Activated CD8-positive, alpha-beta memory T cell treated with anti-CD3 and anti-CD28 coated beads for 36 hours (primary cell): Measurements from ENCODE around the gene IL17RC. TPM values are rescaled to one million over a fixed set of nuclear protein-coding genes. Genes with fewer than 3 reads are reported as not detected.

ENCODE experiments used
- CTCF ChIA-PET: fragments of 350-600 bp; sonication (Branson Sonifier 250); formaldehyde crosslinking; loops from one replicate; lab custom pipeline; 2021; ENCODE audit warnings: antibody characterized with exemption; lab: Charles Lee
- POLR2A ChIA-PET: fragments of 350-600 bp; sonication (Branson Sonifier 250); formaldehyde crosslinking; loops from one replicate; lab custom pipeline; 2021; ENCODE audit warnings: antibody characterized with exemption; lab: Charles Lee
- total RNA-seq, 2 experiments: library from RNA; stranded (reverse); gene quantifications; one replicate each; pipeline ENCODE4 v1.2.3, GENCODE V29; 2021

Gene IL17RC
- total RNA-seq, 2 experiments from 2014 or later = 0.19 to 0.27 TPM

DNA sequence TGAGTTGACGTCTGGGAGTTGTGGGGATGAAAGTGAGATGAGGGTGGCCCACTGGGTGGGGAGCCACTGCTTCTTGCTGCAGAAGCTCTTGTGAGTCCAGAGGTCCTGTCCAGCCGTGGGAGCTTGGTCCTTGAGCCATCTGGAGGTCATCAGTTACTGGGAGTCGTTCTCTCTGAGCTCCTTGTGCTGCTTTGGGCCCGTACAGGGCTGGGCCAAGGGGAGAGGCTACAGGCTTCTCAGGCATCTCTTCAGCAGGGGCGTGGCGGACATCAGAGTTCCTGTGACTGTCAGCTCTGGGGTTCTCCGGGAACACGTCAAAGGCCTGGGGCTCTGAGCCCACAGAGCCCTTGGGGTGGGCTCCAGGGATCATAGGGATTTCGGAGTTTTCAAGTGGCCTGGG lies 32.7 kb downstream of the IL17RC start:
- ChIA-PET CTCF (interaction anchor here (0.7 kb wide), 1 partner anchor 16 kb away, joined by 3 read pairs; the partner anchor contains the start of gene CRELD1), POLR2A (no interaction called here)

DNA sequence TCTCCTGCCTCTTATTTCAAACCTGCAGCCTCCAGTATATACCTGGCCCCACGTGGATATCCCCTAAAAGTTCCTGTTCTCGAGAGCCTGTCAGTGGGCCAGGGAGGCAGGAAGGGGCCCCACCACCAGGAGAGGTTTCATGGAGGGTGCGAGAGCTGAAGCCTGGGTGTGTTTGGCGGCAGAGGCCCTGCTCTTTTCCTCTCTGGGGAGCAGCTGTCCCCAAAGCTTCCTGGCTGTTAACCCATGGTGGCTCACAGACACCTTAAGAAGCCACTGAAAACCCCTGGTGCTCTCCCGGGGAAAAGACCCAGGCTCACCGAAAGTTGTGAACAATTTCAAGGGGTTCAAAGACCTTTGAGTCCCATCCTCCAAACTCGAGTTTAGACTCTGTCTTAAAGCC lies 34.2 kb downstream of the IL17RC start:
- CTCF ChIA-PET = interaction anchor here (2.4 kb wide), 1 partner anchor 18 kb away, joined by 14 read pairs; the partner anchor contains the start of gene CRELD1
- POLR2A ChIA-PET = no interaction called here

GRCh38 chr3:9951598-9951961 lies 34.7 kb downstream of the IL17RC start:
- POLR2A ChIA-PET = interaction anchor here (1.2 kb wide), 1 partner anchor 35 kb away, joined by 7 read pairs; the partner anchor contains the start of gene EMC3
- CTCF ChIA-PET = interaction anchor here (0.6 to 2.4 kb wide), 3 partner anchors 19 to 210 kb away, joined by 3 to 14 read pairs (median 3); partner anchors contain the start of gene CRELD1

DNA sequence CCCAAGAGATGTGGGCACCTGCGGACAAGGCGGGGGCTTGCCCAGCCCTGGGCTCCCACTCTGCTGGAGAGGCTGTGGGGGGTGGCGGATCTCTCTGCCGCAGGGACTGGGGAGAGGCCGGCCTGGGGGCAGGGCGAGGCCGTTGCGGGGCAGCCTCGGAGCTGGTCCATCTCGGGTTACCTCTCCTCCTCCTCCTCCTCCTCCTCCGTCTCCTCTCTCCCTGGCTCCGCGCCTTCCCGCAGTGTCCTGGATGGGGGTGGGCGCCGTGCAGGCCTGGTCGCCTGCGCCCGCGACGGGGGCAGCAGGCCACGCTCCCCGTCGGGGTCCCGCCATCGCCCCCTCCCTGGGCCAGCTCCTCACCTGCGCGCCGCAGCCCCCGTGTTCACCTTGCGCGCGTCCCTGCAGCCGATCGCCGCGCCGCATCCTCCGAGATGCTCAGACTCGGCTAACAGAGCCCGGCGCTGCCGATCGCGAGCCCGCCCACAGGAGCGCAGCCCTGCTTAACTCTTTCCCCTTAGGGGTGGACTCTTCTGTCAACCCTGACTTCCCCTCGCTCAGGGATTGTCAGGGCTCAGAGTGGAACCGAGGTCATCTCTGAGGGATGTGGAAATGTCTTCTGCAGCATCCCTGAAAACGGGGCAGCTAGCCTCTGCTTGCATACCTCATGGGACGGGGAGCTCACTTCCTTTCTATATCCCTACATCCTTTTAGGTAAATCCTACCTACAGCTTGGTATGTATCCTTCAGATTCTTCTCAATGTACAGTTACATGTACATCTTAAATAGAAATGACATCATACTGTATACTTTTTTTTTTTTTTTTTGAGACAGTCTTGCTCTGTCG lies 35.3 kb downstream of the IL17RC start, which contains the start of gene PRRT3:
Gene PRRT3, minus strand, starts transcription at position 447 of the 844 bp plus-strand sequence. CDS start 2,293 bp downstream, outside the sequence.
- POLR2A ChIA-PET = interaction anchor here (0.9 to 1.2 kb wide), 2 partner anchors 34 to 109 kb away, joined by 3 to 7 read pairs; partner anchors contain the start of genes EMC3 and RPUSD3
- CTCF ChIA-PET = interaction anchor here (0.6 to 2.4 kb wide), 4 partner anchors 19 to 344 kb away, joined by 3 to 14 read pairs (median 3); partner anchors contain the start of gene CRELD1

GRCh38 chr3:9955067-9955502 lies 38.2 kb downstream of the IL17RC start:
- CTCF ChIA-PET = no interaction called here
- POLR2A ChIA-PET = no interaction called here

GRCh38 chr3:9955611-9956352 lies 38.9 kb downstream of the IL17RC start:
- CTCF ChIA-PET = no interaction called here
- POLR2A ChIA-PET = no interaction called here

DNA sequence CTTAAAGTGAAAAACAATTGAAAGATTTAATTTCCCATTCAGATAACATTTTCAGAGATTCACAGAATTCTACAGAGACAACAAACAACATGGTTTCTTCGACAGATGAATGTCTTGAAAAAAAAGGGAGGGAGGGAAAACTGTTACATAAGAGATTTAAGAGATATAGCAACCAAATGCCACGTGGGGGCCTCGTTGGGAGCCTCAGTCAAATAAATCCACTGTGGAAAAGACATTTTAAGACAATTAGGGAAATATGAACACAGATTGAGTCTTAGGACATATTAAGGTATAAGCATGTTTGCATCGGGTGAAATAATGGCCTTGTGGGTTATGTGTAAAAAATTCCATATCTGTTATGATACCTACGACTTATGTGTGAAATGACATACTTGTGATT lies 40.3 kb downstream of the IL17RC start:
- CTCF ChIA-PET = no interaction called here
- POLR2A ChIA-PET = no interaction called here

GRCh38 chr3:9965200-9965875 lies 48.4 kb downstream of the IL17RC start:
- POLR2A ChIA-PET = interaction anchor here (0.6 kb wide), 1 partner anchor 15 kb away, joined by 4 read pairs; no protein-coding TSS in a partner anchor

DNA sequence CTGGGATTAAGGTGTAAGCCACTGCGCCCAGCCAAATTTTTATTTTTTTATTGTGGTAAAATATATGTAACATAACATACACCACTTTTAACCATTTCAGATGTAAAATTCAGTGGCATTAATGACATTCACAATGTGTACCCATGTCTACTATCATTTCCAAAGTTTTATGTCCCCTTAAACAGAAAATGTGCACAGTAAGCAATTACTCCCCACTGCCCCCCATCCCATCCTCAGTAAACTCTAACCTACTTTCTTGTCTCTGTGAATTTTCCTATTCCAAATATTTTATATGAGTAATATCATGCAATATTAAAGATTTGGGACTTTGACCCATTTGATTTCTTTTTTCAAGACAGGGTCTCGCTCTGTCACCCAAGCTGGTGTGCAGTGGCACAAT lies 49.9 kb downstream of the IL17RC start:
- ChIA-PET CTCF (no interaction called here), POLR2A (no interaction called here)

More at GRCh38 chr3:9965200-9965875, 48.4 kb downstream of the IL17RC start:
- CTCF ChIA-PET = interaction anchor here (1.0 kb wide), 2 partner anchors 23 to 265 kb away, joined by 3 read pairs; no protein-coding TSS in a partner anchor

DNA sequence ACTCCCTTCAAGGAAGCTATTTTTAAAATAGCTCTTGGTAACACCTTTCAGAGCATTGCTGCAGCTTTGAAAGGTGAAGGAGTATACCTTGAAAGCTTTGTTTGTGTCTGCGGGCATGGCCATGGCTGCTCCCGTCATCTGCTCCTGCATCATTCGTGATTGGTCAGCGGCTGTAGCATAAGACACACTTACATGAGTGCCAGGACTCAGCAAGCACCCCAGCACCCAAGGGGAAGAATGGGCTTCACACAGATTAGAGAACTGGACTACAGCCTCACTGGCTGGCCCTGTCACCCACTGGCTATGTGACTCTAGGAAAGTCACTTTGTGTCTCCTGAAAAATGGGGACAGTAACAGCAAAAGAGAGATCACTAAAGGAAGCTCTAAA lies 52.7 kb downstream of the IL17RC start:
- ChIA-PET POLR2A (no interaction called here), CTCF (no interaction called here)

DNA sequence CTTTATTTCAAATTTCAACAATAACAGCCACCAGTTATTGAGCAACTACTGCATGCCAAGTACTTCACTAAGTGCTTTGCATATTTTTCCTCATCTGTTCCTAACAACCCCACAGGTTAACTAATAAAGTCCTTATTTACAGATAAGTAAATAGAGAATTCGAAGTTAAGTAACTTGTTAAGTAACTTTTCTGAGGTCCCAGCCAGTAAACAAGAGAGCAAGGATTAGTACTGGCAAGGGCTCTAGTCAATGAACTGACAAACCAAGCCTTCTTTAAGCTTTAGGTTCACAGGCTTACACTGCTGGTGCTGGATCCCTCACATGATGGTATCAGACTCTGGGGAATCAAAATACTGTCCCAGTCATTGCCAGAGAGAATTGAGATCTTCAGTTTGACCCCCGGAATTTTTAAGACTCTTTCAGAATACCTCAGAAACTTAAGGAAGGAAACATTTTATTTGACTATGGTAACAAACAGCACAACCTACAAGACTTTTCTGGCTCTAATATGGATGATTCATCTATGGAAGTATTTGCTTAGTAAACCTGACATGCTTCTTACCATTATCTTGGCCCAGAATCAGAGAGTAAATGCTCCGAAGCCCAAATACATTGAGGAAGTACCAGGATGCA lies 53.2 kb downstream of the IL17RC start:
- CTCF ChIA-PET = interaction anchor here (0.6 kb wide), 1 partner anchor 470 kb away, joined by 3 read pairs; no protein-coding TSS in a partner anchor
- POLR2A ChIA-PET = no interaction called here

DNA sequence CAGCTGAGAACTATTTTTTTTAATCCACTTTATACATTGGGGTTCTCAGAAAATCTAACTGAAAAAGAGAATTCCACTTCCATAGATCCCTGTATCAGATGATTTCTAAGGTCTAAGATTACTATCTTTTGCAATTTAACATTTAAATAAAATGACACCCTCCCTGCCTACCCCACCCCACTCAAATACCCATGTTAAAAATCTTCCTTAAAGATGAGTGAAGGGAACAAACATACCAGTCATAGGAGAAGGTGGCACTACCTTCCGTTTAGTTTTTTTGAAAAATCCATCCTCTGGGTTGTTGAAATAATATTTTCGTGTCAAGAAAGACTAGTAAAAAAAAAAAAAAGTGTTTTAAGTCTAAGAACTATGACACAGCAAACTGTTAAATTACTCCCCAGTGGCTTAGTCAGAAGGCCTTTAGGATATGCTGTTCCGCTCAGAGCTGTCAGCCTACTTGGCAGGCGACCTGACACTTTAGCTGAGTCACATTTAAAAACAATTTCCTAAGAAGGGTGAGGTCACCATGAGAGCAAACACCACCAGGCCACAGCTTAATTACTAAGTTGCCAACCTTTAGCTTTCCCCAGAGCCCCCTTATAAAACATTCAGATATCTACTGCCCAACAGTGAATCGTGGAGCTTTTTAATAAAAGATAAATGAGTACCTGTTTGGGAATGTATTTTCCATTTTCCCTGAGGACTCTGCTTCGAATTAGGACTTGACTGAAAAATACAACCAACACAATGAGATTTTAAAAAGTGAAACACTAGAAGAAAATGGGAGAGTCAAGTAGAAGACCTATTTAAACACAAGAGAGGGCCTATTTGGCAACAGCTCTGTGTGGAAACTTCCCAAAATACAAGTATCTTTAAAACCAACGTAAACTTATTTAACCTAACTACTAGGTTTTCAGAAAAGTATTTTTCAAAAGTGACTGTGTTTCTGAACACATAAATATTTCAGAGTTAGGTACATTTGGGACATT lies 60.1 kb downstream of the IL17RC start:
- POLR2A ChIA-PET = interaction anchor here (0.6 to 2.0 kb wide), 6 partner anchors 9 to 416 kb away, joined by 3 to 7 read pairs (median 5); partner anchors contain the start of gene EMC3
- CTCF ChIA-PET = interaction anchor here (0.5 to 1.8 kb wide), 6 partner anchors 10 to 133 kb away, joined by 3 to 11 read pairs (median 3); partner anchors contain the start of genes CRELD1 and EMC3

GRCh38 chr3:9978710-9979305 lies 61.9 kb downstream of the IL17RC start:
- POLR2A ChIA-PET = interaction anchor here (2.0 kb wide), 1 partner anchor 8 kb away, joined by 7 read pairs; the partner anchor contains the start of gene EMC3
- CTCF ChIA-PET = no interaction called here

DNA sequence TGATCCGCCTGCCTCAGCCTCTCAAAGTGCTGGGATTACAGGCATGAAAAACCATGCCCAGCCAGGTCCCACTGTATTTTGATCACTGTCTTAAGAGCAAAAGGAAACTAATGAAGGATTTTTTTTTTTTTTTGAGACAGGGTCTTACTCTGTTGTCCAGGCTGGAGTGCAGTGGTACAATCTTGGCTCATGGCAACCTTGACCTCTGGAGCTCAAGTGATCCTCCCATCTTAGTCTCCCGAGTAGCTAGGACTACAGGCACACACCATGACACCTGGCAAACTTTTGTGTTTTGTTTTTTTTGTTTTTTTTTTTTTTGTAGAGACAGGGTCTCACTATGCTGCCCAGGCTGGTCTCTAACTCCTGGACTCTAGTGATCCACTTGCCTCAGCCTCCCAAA lies 63.4 kb downstream of the IL17RC start:
- CTCF ChIA-PET = no interaction called here
- POLR2A ChIA-PET = interaction anchor here (0.6 kb wide), 1 partner anchor 15 kb away, joined by 4 read pairs; no protein-coding TSS in a partner anchor
